G401 (cell line): Measurements from ENCODE around the gene VTI1B. TPM values are rescaled to one million over a fixed set of nuclear protein-coding genes. Genes with fewer than 3 reads are reported as not detected.

Experiments used
- DNase-seq: peaks from one replicate; pipeline ENCODE4 v3.0.0-alpha.2; 2015; ENCODE audit warnings: low spot score
- in situ Hi-C: cut with HindIII; loops from 2 replicates; pipeline ENCODE4 v1.10.0; 2016; ENCODE audit warnings: low sequenced_read_pairs, mixed read lengths
- total RNA-seq: library from RNA; depleted of rRNA; stranded (reverse); fragments of >200 nt; shearing (Covaris generic); gene quantifications from 2 replicates; pipeline ENCODE4 v1.2.3, GENCODE V29; 2014

VTI1B gene
- total RNA-seq, 1 experiment from 2014 or later = 79.8 TPM

- DNase-seq = no peak
- in situ Hi-C loops = no loop called here
Observed at GRCh38 chr14:67680941-67681340, 6.5 kb upstream of the VTI1B start.

- no peak for DNase-seq
- in situ Hi-C loops = no loop called here
Observed at GRCh38 chr14:67680121-67680602, 5.7 kb upstream of the VTI1B start.

- DNase-seq = no peak
- in situ Hi-C loops = no loop called here
Observed at GRCh38 chr14:67679006-67679405, 4.6 kb upstream of the VTI1B start.

GRCh38 chr14:67675219-67675582 lies 769 bp upstream of the VTI1B start:
- DNase-seq = no peak
- in situ Hi-C loops = no loop called here

- in situ Hi-C loops = no loop called here
- peak; percentile 71 for DNase-seq
Observed at GRCh38 chr14:67674139-67674479, 323 bp downstream of the VTI1B start.

- DNase-seq = no peak
- in situ Hi-C loops = no loop called here
Observed at GRCh38 chr14:67673451-67673850, 981 bp downstream of the VTI1B start.

- no peak for DNase-seq
- in situ Hi-C loops = no loop called here
Observed at GRCh38 chr14:67668559-67668958, 5.9 kb downstream of the VTI1B start.

- peak; percentile 77 for DNase-seq
- in situ Hi-C loops = no loop called here
Observed at GRCh38 chr14:67666750-67667449, 7.5 kb downstream of the VTI1B start.

GRCh38 chr14:67665868-67666267 lies 8.6 kb downstream of the VTI1B start:
- in situ Hi-C loops = no loop called here
- DNase-seq = no peak

GRCh38 chr14:67663633-67664032 lies 10.8 kb downstream of the VTI1B start:
- in situ Hi-C loops = no loop called here
- DNase-seq = no peak

GRCh38 chr14:67653651-67654280 lies 20.7 kb downstream of the VTI1B start:
- no peak for DNase-seq
- in situ Hi-C loops = no loop called here

- DNase-seq = no peak
- in situ Hi-C loops = no loop called here
Observed at GRCh38 chr14:67652189-67652588, 22.2 kb downstream of the VTI1B start.

- DNase-seq = no peak
- in situ Hi-C loops = no loop called here
Observed at GRCh38 chr14:67650694-67651093, 23.7 kb downstream of the VTI1B start.

- DNase-seq = peak; percentile 77
- in situ Hi-C loops = no loop called here
Observed at GRCh38 chr14:67650151-67650550, 24.3 kb downstream of the VTI1B start.

GRCh38 chr14:67646131-67646530 lies 28.3 kb downstream of the VTI1B start:
- no peak for DNase-seq
- in situ Hi-C loops = no loop called here

GRCh38 chr14:67645414-67645813 lies 29.0 kb downstream of the VTI1B start:
- in situ Hi-C loops = no loop called here
- DNase-seq = no peak

- DNase-seq = peak; percentile 49
- in situ Hi-C loops = no loop called here
Observed at GRCh38 chr14:67644428-67644827, 30.0 kb downstream of the VTI1B start.

GRCh38 chr14:67643713-67644112 lies 30.7 kb downstream of the VTI1B start:
- in situ Hi-C loops = no loop called here
- DNase-seq = no peak

- DNase-seq = no peak
- in situ Hi-C loops = no loop called here
Observed at GRCh38 chr14:67641902-67642749, 32.3 kb downstream of the VTI1B start.

GRCh38 chr14:67641480-67641879 lies 33.0 kb downstream of the VTI1B start:
- no peak for DNase-seq
- in situ Hi-C loops = no loop called here
